H1 (cell line): ENCODE results near the gene NFKBIL1. TPM values are rescaled to one million over a fixed set of nuclear protein-coding genes. Genes with fewer than 3 reads are reported as not detected.

Experiments used
- CBX5 ChIP-seq: fragments of 300-800, 300-1000 bp; sonication (generic); IDR thresholded peaks from 2 replicates; pipeline ENCODE4 v1.7.1; 2016; ENCODE audit warnings: antibody characterized with exemption, low read length, low read depth
- MAFK ChIP-seq: IDR thresholded peaks from 2 replicates; pipeline ENCODE4 v1.6.1; 2012; ENCODE audit warnings: low read depth, mild to moderate bottlenecking, improper control_type of control experiment, low read length
- POLR2AphosphoS5 ChIP-seq: IDR thresholded peaks from 2 replicates; pipeline ENCODE4 v1.6.1; 2011; ENCODE audit warnings: low read depth, low read length
- RFX5 ChIP-seq: IDR thresholded peaks from 2 replicates; pipeline ENCODE4 v1.6.1; 2011; ENCODE audit warnings: low read depth, low read length, improper control_type of control experiment, borderline replicate concordance
- SP2 ChIP-seq: IDR thresholded peaks from 2 replicates; pipeline ENCODE4 v1.6.1; 2012; ENCODE audit warnings: mild to moderate bottlenecking, low read length, inconsistent platforms
- SP4 ChIP-seq: IDR thresholded peaks from 2 replicates; pipeline ENCODE4 v1.6.1; 2012; ENCODE audit warnings: low read length, inconsistent platforms
- ZNF274 ChIP-seq: IDR thresholded peaks from 2 replicates; pipeline ENCODE4 v1.7.0; 2012; ENCODE audit warnings: low read length, borderline replicate concordance; ENCODE audit errors: extremely low read depth
- polyA plus RNA-seq, 7 experiments: library from polyadenylated mRNA; depleted of rRNA in 3 of 7; stranded (reverse) in 5 of 7; unstranded in 2 of 7; fragments of >200 nt in 5 of 7; fragments of 200-250 nt in 2 of 7; gene quantifications; 1 replicate in 5 of 7; 2 replicates in 1 of 7; 4 replicates in 1 of 7; pipeline versions ENCODE4 v1.2.1 to v1.2.3, GENCODE V29; 2011 to 2013; ENCODE audit warnings: missing spikeins in 2 of 7, mixed read lengths in 2 of 7
- total RNA-seq: library from RNA; stranded (reverse); fragmentation: NEBNext Ultra II Directional; extraction: Animal tissue kit (Norgen Biotek cat#: 25700); gene quantifications from 2 replicates; pipeline ENCODE4 v1.2.1, GENCODE V29; 2021

The NFKBIL1 gene
- total and polyA plus RNA-seq, 2 of the 8 experiments (the other 6 are each of a cell fraction or from before 2014, with no cell fraction given) = 7.5 to 11.2 TPM

DNA sequence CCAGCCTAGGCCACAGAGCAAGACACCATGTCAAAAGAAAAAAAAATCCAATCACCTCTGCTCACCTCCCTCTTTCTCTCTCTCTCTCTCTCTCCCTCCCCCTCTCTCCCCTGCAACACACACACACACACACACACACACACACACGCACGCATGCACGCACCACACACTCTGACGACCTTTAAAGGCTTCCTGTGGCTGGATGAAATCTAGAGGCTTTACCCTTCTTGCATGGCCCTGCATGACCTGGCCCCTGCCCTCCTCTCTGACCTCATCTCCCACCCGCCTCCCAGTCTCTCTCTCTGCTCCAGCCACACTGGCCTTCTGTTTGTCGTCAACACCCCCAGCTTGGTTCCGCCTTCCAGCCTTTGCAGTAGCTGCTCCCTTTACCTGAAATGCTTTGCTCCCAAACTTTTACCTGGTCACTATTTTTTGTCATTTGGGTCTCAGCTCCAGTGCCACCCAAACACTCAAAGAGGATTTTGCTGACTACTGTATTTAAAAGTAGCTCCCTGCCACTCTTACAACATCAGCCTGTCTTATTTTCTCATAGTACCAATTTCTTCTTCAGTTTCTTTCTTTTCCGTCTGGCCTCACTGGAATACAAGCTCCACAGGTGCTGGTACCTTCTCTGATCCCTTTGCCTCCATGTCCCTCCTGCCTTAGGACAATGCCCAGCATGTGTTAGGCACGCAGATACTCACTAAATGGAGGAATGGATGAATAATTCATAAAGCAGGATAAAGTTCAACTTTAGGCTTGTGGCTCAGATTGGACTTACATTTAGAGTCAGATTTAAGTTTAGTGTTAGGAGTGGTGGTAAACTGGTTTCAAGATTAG lies 20.3 kb downstream of the NFKBIL1 start (continued):
- TF ChIP-seq RFX5 (no peak), POLR2AphosphoS5 (no peak), MAFK (no peak), SP2 (no peak), CBX5 (no peak), SP4 (no peak), ZNF274 (no peak)
